HG02610 (cell line): ENCODE measurements around the gene HAO2.
"Not testable (repeated sequence)": the region's sequence is repeated elsewhere in the genome, so short reads cannot be mapped to it uniquely, and the experiment has no call there.

Experiments
- ATAC-seq: cut with Tn5 transposase; IDR thresholded peaks from one replicate; pipeline ENCODE4 v1.9.1; 2021; ENCODE audit warnings: mild to moderate bottlenecking, moderate library complexity; ENCODE audit not compliant: unreplicated experiment

The HAO2 gene

GRCh38 chr1:119377594-119377993 lies 9.0 kb downstream of the HAO2 start:
- ATAC-seq = not testable (repeated sequence)

GRCh38 chr1:119379117-119379516 lies 10.5 kb downstream of the HAO2 start:
- no peak for ATAC-seq

- ATAC-seq = no peak
Observed at GRCh38 chr1:119380304-119380703, 11.7 kb downstream of the HAO2 start.

- ATAC-seq = no peak
Observed at GRCh38 chr1:119380983-119381662, 12.5 kb downstream of the HAO2 start.

- no peak for ATAC-seq
Observed at GRCh38 chr1:119384591-119384990, 16.0 kb downstream of the HAO2 start.

GRCh38 chr1:119385650-119386049 lies 17.1 kb downstream of the HAO2 start:
- ATAC-seq = no peak

- ATAC-seq = no peak
Observed at GRCh38 chr1:119387858-119388257, 19.3 kb downstream of the HAO2 start.

GRCh38 chr1:119388450-119388849 lies 19.9 kb downstream of the HAO2 start:
- no peak for ATAC-seq

- no peak for ATAC-seq
Observed at GRCh38 chr1:119390526-119390925, 21.9 kb downstream of the HAO2 start.

- no peak for ATAC-seq
Observed at GRCh38 chr1:119391749-119392148, 23.2 kb downstream of the HAO2 start.

GRCh38 chr1:119394085-119394484 lies 25.5 kb downstream of the HAO2 start:
- no peak for ATAC-seq

GRCh38 chr1:119396982-119397381 lies 28.4 kb downstream of the HAO2 start:
- ATAC-seq = no peak

- no peak for ATAC-seq
Observed at GRCh38 chr1:119397986-119398385, 29.4 kb downstream of the HAO2 start.

- no peak for ATAC-seq
Observed at GRCh38 chr1:119404736-119405135, 36.2 kb downstream of the HAO2 start.

- ATAC-seq = no peak
Observed at GRCh38 chr1:119409731-119410130, 41.1 kb downstream of the HAO2 start.

GRCh38 chr1:119410961-119411360 lies 42.4 kb downstream of the HAO2 start:
- no peak for ATAC-seq

- no peak for ATAC-seq
Observed at GRCh38 chr1:119414950-119415349, 46.4 kb downstream of the HAO2 start, which contains the start of gene HSD3B2. HSD3B2 (plus strand) TSS chr1:119415150; CDS start chr1:119415420, 270 bp downstream.

- no peak for ATAC-seq
Observed at GRCh38 chr1:119416006-119416640, 47.5 kb downstream of the HAO2 start.

GRCh38 chr1:119419109-119419508 lies 50.5 kb downstream of the HAO2 start:
- ATAC-seq = no peak

- ATAC-seq = no peak
Observed at GRCh38 chr1:119420638-119421037, 52.1 kb downstream of the HAO2 start.

- ATAC-seq = no peak
Observed at GRCh38 chr1:119422631-119423030, 54.0 kb downstream of the HAO2 start.

GRCh38 chr1:119428991-119429390 lies 60.4 kb downstream of the HAO2 start:
- ATAC-seq = no peak

- no peak for ATAC-seq
Observed at GRCh38 chr1:119429687-119430086, 61.1 kb downstream of the HAO2 start.
